ENCODE results near the gene RRAD. TPM values are rescaled to one million over a fixed set of nuclear protein-coding genes. Genes with fewer than 3 reads are reported as not detected.

The RRAD gene
- total RNA-seq, 1 donor from 2014 or later = 40.2 TPM

DNA sequence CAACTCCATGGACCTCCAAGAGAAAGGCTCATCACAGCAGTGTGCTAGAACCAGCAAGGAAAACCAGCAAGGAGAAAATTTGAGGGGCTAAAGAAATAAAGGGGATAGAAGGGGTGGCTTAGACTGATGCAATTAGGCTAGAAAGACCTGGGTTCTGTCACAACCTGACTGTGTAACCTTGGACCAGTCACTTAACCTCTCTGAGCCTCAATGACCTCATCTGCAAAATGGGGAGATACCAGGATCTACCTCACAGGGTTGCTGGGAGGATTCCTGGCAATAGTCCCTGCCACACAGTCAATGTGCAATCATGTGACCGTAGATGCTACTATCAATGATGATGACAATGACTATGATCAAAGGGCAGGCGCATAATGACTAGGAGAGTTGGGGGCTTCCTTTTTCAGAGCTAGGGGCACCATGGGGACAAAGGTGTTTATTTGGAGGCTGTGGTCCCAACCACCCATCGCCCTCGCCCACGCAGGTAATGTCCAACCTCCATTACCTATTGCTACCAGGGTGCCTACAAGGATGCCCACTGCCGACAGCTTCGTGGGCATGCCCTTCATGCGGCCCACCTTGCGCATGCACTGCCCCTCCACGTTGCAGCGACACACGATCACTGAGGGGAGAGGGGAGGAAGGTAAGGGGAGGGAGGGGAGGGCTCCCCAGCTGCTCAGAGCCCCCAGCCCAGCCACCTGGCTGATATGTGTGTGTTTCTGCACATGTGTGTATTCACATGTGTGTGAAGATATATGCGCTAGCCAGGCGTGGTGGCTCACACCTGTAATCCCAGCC, 16.4 kb downstream of the RRAD start:
- no peak for DNase-seq (ENCODE audit: low read depth)
- TF ChIP-seq CTCF (conservative IDR thresholded peaks at IDR 0.05; ENCODE audit: low read depth, low read length) = no peak
- no peak overlapping the region for H3K4me3 ChIP-seq (ENCODE audit: low read depth, low read length)

- no peak for DNase-seq (ENCODE audit: low read depth)
- no peak for TF ChIP-seq CTCF (conservative IDR thresholded peaks at IDR 0.05; ENCODE audit: low read depth, low read length)
- H3K4me3 ChIP-seq (ENCODE audit: low read depth, low read length) = no peak overlapping the region
Measured at GRCh38 chr16:66908116-66908515, 17.2 kb downstream of the RRAD start.

DNA sequence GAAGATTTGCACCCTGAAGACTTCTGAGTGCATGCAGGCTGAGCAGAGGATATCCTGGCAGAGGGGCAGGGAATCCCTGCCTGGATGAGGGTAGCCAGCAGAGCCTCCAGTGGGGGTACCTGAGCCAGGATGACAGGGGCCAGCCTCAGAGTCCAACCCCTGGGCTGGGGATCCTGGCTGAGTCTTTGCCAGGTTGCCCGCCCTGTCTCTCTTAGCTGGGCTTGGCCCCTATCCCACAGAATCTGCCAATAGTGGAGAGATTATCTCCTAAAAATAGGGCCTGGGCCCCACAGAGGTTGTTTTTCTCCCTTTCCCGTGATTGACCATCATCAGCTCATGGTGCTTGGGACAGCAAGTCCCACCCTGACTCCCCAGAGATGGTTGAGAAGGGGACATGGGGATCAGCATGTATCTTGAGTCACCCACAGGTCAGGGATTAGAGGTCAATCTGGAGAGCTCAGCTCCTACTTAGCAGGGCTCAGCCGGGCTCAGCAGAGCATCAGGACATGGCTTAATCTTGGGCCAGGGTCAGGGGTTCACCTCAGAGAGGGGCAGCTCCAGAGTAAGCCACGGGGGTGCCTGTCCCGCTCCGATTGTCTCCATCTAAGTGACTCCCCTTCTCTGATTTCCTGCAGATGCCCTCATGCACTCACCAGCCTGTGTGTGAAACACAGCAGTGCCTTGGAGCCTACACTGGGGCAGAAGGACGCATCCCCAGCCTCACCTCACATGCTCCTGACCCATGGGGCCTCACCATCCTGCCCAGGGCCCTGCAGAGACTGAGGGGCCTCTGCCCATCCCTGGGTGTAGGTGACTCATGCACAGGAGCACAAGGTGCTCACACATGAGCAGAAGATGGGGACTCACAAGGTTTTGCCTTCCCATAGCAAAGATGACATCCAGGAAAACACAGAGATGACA, 18.2 kb downstream of the RRAD start:
- no peak for TF ChIP-seq CTCF (conservative IDR thresholded peaks at IDR 0.05; ENCODE audit: low read depth, low read length)
- no peak overlapping the region for H3K4me3 ChIP-seq (ENCODE audit: low read depth, low read length)
- no peak for DNase-seq (ENCODE audit: low read depth)

GRCh38 chr16:66905633-66906539, 19.4 kb downstream of the RRAD start:
- H3K4me3 ChIP-seq (ENCODE audit: low read depth, low read length) = no peak overlapping the region
- TF ChIP-seq CTCF (conservative IDR thresholded peaks at IDR 0.05; ENCODE audit: low read depth, low read length) = no peak
- no peak for DNase-seq (ENCODE audit: low read depth)

GRCh38 chr16:66904846-66905632, 20.3 kb downstream of the RRAD start:
- TF ChIP-seq CTCF (conservative IDR thresholded peaks at IDR 0.05; ENCODE audit: low read depth, low read length) = no peak
- H3K4me3 ChIP-seq (ENCODE audit: low read depth, low read length) = no peak overlapping the region
- no peak for DNase-seq (ENCODE audit: low read depth)

DNA sequence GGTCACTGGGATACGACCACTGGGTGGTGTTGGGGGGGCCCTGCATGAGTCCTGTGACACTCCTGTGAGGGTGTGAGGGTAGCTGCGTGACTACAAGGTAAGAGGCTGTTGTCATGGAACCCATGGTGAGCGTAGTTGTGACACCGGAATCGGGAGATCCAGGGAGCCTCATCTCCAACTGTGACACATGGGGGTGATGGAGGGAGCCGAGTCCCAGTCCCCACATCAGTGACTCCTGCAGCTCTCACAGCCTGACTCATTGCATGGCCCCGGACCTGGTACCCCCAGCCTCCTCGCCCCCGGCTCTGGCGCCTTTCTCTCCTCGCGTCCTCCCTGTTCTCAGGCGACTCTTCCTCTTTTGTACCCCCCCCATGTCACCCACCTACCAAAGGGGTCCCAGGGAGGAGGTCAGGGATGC, 20.9 kb downstream of the RRAD start:
- no peak overlapping the region for H3K4me3 ChIP-seq (ENCODE audit: low read depth, low read length)
- no peak for DNase-seq (ENCODE audit: low read depth)
- no peak for TF ChIP-seq CTCF (conservative IDR thresholded peaks at IDR 0.05; ENCODE audit: low read depth, low read length)
